DMS153 treated with DMSO at 0.1 percent for 48 hours (cell line): ENCODE measurements around the gene CTSW.

Source experiments
- DNase-seq: peaks from one replicate; lab custom pipeline; 2025; ENCODE audit not compliant: unreplicated experiment; lab: John Stamatoyannopoulos, UW

Gene CTSW

GRCh38 chr11:65865550-65866172 lies 14.0 kb upstream of the CTSW start:
- no peak for DNase-seq

- no peak for DNase-seq
Observed at GRCh38 chr11:65866509-65867283, 12.9 kb upstream of the CTSW start.

- no peak for DNase-seq
Observed at GRCh38 chr11:65867284-65868071, 12.2 kb upstream of the CTSW start.

- no peak for DNase-seq
Observed at GRCh38 chr11:65868076-65868667, 11.5 kb upstream of the CTSW start.

- no peak for DNase-seq
Observed at GRCh38 chr11:65868907-65869306, 10.7 kb upstream of the CTSW start.

- DNase-seq: no peak
Observed at GRCh38 chr11:65869643-65870306, 9.9 kb upstream of the CTSW start.

GRCh38 chr11:65870307-65870658 lies 9.4 kb upstream of the CTSW start:
- no peak for DNase-seq

GRCh38 chr11:65870706-65871681 lies 8.6 kb upstream of the CTSW start:
- peak; percentile 44 for DNase-seq

GRCh38 chr11:65871811-65872548 lies 7.7 kb upstream of the CTSW start:
- no peak for DNase-seq

- DNase-seq: no peak
Observed at GRCh38 chr11:65872586-65873317, 6.9 kb upstream of the CTSW start, which contains the start of gene EFEMP2. Gene EFEMP2 (minus strand): TSS chr11:65872800. CDS start chr11:65872354, 446 bp downstream.

- DNase-seq: peak; percentile 91
Observed at GRCh38 chr11:65873318-65874156, 6.1 kb upstream of the CTSW start.

GRCh38 chr11:65880027-65880426 lies 390 bp downstream of the CTSW start:
- DNase-seq: no peak

- no peak for DNase-seq
Observed at GRCh38 chr11:65880844-65881421, 1.3 kb downstream of the CTSW start.

GRCh38 chr11:65882120-65883057 lies 2.8 kb downstream of the CTSW start:
- no peak for DNase-seq

GRCh38 chr11:65883058-65883761 lies 3.6 kb downstream of the CTSW start:
- no peak for DNase-seq
